LoVo (cell line): ENCODE data around the gene GPC2.
A peak's percentile ranks its signal among the peaks of the same experiment; 100 is the strongest.
"Not testable (repeated sequence)": the region's sequence is repeated elsewhere in the genome, so short reads cannot be mapped to it uniquely, and the experiment has no call there.

ENCODE experiments used
- DNase-seq: peaks from one replicate; pipeline ENCODE4 v3.0.0-alpha.2; 2016; ENCODE audit warnings: low spot score

Gene GPC2

GRCh38 chr7:100152404-100152803, 24.8 kb downstream of the GPC2 start:
- DNase-seq = no peak

GRCh38 chr7:100148559-100149328, 28.4 kb downstream of the GPC2 start, which contains the start of gene LAMTOR4:
LAMTOR4 (plus strand) TSS chr7:100148918; CDS start chr7:100148973, 55 bp downstream.
- DNase-seq = peak; percentile 100

- DNase-seq = no peak
Observed at GRCh38 chr7:100148225-100148558, 29.0 kb downstream of the GPC2 start.

- no peak for DNase-seq
Observed at GRCh38 chr7:100147278-100147677, 29.9 kb downstream of the GPC2 start.

GRCh38 chr7:100146350-100146749, 30.8 kb downstream of the GPC2 start:
- not testable (repeated sequence) for DNase-seq

GRCh38 chr7:100142461-100142860, 34.7 kb downstream of the GPC2 start:
- no peak for DNase-seq

- DNase-seq = no peak
Observed at GRCh38 chr7:100141555-100141949, 35.6 kb downstream of the GPC2 start.

GRCh38 chr7:100137851-100138760, 39.1 kb downstream of the GPC2 start:
- no peak for DNase-seq

- DNase-seq = peak; percentile 62
Observed at GRCh38 chr7:100132697-100133151, 44.5 kb downstream of the GPC2 start.

GRCh38 chr7:100132126-100132525, 45.1 kb downstream of the GPC2 start:
- DNase-seq = no peak

GRCh38 chr7:100130608-100131453, 46.4 kb downstream of the GPC2 start:
- DNase-seq = peak; percentile 70

- DNase-seq = peak; percentile 33
Observed at GRCh38 chr7:100130220-100130607, 47.0 kb downstream of the GPC2 start.

GRCh38 chr7:100128637-100128963, 48.6 kb downstream of the GPC2 start:
- DNase-seq = no peak

GRCh38 chr7:100127866-100128636, 49.1 kb downstream of the GPC2 start:
- no peak for DNase-seq

GRCh38 chr7:100126931-100127865, 50.0 kb downstream of the GPC2 start, which contains the start of gene MBLAC1:
MBLAC1 (plus strand) TSS chr7:100126967; CDS start chr7:100127396, 429 bp downstream.
- peak; percentile 95 for DNase-seq

- no peak for DNase-seq
Observed at GRCh38 chr7:100126239-100126930, 50.8 kb downstream of the GPC2 start.

GRCh38 chr7:100124301-100125230, 52.6 kb downstream of the GPC2 start:
- no peak for DNase-seq

GRCh38 chr7:100122568-100122967, 54.6 kb downstream of the GPC2 start:
- no peak for DNase-seq
